AG09309 (cell line): Measurements from ENCODE around the gene XXYLT1.

ENCODE experiments used
- DNase-seq: peaks from one replicate; pipeline ENCODE4 v3.0.0-alpha.2; 2010; ENCODE audit warnings: low read depth
- H3K4me3 ChIP-seq: 2 replicates; pipeline ENCODE4 v1.5.1; 2011; ENCODE audit warnings: mild to moderate bottlenecking, low read depth, low read length, moderate library complexity; ENCODE audit not compliant: control insufficient read depth
- CTCF ChIP-seq: IDR thresholded peaks from 2 replicates; pipeline ENCODE4 v1.5.1; 2011; ENCODE audit warnings: mild to moderate bottlenecking, low read depth, low read length, inconsistent platforms; ENCODE audit not compliant: insufficient read depth, control insufficient read depth; ENCODE audit errors: missing control alignments

The XXYLT1 gene

GRCh38 chr3:195035345-195036202 lies 235.4 kb downstream of the XXYLT1 start:
- no peak for DNase-seq
- peak; percentile 22 for TF ChIP-seq CTCF

DNA sequence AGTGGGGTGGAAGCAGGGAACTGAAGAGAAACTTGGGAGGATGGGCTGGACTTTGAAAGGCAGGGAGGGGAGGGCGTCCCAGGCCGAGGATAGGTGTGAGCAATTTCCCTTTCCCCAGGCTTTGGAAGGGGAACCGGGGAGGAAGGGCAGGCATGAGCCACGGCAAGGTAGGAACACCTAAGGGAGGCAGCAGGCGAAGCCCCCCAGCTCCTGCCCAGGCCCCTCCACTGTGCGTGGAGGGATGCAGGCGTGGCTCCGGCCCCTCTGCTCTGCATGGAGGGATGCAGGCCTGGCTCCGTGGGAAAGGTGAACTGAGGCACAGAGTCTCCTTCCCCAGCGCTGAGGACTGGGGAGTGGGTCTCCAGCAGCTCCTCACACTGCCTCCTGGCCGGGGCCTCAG lies 236.4 kb downstream of the XXYLT1 start:
- no peak overlapping the region for H3K4me3 ChIP-seq
- no peak for TF ChIP-seq CTCF
- no peak for DNase-seq

More at GRCh38 chr3:195035345-195036202, 235.4 kb downstream of the XXYLT1 start:
- no peak overlapping the region for H3K4me3 ChIP-seq

DNA sequence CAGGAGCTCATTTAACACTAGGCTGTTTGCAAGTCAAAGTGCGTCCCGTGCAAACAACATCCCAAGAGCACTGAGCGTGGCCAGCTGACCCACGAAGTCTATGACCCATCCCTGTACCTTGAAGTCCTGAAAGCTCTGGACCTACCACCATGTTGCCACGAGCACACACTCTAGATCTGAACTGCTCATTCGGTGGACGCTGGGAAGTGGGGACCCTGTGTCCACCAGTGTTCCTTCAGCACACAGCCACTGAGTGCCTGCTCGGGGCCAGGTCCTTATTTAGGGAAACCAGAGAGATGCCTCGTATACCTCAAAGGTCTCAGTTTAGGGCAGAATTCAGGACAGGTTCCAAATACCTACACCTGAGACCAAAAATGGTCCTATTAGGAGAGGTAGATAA lies 236.9 kb downstream of the XXYLT1 start:
- TF ChIP-seq CTCF, result no peak

GRCh38 chr3:195033531-195034091 lies 237.3 kb downstream of the XXYLT1 start:
- TF ChIP-seq CTCF, result no peak
- no peak overlapping the region for H3K4me3 ChIP-seq
- no peak for DNase-seq

More for the DNA sequence above, 236.9 kb downstream of the XXYLT1 start:
- H3K4me3 ChIP-seq, result no peak overlapping the region
- no peak for DNase-seq

DNA sequence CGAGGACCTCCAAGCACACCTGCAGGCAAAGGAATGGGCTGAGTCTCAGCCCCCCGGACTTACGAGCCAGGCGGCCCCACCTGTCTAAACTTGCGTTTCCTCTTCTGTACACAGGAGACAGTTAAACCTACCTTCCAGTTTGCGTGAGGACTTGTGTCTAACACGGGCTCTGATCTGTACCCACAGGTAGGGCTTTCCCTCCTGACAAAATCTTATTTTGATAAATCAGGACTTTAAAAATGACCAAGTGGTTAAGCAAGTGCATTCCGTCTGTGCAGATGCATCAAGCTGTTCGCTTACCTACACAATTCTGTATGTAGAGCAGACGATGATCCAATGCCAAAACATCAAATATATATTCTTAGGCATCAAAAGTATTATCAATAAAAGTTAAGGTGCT lies 238.0 kb downstream of the XXYLT1 start:
- no peak for DNase-seq
- no peak overlapping the region for H3K4me3 ChIP-seq
- TF ChIP-seq CTCF, result no peak

DNA sequence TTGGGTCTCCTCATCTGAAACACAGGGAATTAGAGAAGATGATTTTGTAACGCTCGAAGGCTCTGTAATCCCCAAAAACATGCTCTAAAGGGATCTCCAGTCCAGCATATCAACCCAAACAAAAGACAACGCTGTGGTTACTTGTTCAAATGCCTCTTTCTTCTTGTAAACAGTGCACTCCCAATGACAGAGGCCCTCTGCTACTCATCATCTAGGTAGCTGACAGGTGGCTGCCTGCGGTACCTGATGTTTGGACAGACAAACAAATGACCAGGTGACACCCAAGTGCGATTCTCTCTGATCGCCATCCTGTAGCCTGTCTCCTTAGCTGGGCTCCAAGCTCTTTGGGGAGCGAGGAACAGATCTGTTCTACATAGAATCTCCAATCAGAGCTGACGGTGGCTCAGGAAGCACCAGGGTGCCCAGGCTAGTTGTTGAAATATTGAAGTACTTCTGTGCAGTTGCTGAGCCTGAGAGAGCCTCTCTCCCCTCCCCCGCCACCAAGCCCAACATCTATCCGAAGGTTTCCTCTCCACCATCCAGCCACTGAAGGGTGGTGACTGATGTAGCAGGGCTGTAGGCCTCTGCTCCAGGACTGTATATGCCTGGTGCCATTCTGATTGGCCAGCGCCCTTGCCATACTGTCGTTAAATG lies 238.7 kb downstream of the XXYLT1 start:
- DNase-seq, result no peak
- no peak for TF ChIP-seq CTCF
- H3K4me3 ChIP-seq, result no peak overlapping the region
